ENCODE data around the gene TC2N.
"Not testable (repeated sequence)": the region's sequence is repeated elsewhere in the genome, so short reads cannot be mapped to it uniquely, and the experiment has no call there.

The TC2N gene

DNA sequence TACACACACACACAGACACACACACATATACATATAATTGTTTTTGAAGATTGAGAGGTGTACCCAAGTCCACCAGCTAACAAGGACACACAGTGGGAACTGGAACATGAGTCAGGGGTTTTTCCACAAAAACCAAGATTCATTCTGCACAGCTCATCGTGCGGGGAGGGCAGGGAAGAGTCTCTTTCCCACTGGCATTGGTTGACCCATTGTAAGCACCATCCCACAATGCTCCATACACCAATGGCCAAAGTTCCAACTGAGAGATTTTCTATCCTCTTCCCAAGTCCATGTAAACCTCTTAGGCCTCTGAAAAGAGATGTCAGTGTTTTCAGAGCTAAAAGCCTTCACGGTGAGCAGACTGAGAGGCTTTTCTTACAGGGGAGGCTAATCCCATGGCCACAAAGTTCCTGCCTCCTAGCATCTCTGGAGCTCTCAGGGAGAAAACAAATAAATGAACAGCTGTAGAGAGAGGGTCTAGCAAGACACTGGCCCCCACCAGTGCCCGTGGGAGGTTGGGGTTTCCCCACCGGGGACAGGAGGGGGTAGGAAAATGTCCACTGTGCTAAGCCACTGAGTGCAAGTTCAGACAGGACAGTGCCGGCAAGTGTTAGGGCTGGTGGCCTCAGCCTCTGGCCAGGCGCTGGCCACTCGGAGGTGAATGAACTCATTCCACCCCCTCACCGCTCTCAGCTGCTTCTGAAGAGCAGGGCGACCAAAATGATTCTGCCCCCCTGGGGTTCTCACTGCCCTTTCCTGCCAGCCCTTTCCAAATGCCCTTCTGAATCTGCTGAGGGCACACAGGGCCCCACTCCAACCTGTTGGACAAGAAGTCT, 21.5 kb upstream of the TC2N start:
- no peak for DNase-seq (ENCODE audit: low read depth)

DNA sequence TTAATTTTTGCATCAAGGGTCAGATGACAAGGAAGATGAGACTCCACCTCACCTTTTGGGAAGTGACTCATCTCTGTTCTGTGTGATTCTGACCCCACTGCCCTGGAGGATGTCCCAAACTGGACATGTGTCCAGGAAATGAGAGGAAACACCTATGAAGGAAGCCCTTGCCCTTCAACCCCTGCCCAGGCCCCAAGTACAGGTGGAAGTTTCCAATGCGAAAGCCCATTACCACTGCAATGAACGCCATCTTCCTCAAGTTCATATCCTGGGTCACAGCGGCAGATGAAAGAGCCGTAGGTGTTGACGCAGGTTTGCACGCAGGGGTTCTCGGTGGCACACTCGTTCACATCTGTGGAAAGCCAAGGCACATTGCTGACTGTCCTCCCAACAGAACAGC, 19.6 kb upstream of the TC2N start:
- DNase-seq (ENCODE audit: low read depth), result no peak

DNA sequence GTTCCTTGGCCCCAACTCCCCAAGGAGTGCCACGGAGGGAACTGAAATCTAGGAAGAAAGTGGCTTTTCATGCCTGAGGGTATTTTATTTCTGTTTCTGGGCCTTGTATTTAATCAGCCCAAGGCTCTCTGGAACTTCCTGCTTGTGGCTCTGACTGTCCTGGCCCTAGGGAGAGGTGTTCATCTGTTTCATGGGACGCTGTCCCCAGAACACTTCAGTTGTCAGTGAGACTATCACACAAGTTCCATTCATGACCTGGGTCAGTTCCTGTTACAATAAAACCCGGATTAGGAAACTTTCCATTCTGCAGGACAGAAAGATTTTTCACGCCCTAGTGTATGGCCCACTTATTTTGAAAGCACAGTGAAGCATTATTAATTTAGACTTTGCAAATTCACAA, 18.5 kb upstream of the TC2N start:
- no peak for DNase-seq (ENCODE audit: low read depth)

DNA sequence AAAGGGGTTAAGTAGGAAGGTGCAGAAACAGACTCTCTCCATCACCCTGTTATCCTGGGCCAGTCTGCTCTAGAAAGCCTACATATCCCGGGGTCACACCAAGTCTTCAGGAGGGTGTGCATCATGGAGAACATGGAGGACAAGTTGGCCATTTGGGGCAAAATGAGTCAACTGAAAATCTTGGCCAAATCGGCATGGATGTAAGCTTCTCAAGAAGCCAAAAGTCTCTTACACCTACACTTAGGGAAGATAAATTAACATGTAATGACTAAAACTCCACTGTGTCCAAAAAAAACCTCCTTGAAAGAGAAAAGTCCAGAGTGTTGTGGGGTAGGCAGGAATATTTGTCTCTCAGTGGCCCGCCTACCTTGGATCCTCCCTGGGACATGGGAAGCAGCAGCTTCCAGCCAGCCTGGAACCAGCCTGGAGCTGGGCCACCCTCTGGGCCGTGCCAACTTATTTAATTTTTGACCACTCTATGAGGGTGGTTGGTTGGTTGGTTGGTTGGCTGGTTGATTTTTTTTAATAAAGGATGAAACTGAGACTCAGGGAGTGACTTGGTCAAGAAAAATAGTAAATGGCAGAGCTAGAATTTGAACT, 17.9 kb upstream of the TC2N start:
- DNase-seq (ENCODE audit: low read depth), result no peak

DNA sequence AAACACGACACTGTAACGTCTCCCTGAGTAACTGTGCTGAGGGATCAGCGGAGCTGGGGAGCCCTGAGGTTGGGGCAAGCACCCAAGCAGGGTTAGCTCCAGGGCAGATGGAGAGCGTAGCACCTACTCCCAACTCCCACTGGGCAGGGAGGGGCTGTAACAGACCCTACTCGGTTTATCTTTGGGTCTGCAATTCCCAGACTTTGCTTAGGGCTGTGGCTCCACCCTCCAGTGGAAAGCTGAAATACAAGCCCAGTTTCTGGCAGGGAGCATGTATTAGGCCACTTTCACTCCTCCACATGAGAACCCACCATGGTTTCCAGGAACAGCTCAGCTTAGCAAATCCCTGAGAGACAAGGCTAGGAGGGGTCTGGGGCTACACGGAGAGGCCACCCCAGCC, 17.3 kb upstream of the TC2N start:
- DNase-seq (ENCODE audit: low read depth), result no peak

DNA sequence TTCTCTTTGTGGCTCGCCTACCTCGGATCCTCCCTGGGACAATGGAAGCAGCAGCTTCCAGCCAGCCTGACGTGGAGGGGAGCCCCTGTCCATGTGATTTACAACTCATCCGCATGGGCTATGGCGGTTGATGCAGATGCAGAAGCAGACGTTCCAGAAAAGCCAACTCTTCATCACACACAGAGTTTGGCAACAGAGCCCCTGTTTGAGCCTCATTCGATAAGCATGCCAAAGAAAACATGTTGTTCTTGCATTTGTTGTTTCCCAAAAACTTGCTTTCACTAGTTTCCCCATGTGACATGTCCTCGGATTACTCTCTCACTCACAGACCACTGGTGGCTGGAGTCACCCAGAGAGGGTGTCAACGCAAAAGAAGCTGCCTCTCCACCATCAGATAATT, 16.4 kb upstream of the TC2N start:
- no peak for DNase-seq (ENCODE audit: low read depth)

DNA sequence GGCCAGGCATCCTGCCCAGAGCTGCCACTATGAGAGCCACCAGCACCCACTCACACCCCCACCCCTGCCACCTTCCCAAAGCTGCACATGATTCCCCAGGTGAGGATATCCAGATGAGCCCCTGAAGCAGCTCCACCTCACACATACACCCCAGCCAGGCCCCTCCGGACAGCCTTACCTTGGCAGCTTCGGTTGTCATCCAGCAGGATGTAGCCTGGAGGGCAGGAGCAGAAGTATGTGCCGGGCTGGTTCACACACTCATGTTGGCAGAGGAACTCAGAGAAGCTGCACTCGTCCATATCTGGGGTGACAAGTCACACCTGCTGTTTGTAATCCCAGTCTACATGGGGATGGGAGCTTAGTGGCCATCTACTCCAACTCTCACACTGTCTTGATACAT, 15.4 kb upstream of the TC2N start:
- DNase-seq (ENCODE audit: low read depth), result no peak

DNA sequence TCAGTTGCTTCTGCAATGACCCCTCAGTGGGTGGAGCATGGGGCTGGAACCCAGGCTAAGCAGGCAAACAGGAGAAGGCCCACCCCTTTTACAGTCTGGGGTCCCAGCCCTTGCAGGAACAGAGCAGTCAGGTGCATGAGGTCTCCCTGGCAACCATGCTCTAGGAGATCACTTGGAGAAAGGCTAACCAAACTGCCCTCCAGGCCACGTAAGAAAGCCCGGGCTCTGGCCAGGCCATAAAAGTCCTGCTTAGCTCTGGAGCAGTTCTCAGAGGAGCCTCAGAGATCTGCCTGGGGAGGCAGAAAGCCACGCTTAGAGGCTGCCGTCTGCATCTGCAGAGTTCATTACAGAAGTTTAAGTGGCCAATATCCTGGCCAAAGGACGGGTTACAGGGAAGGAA, 15.0 kb upstream of the TC2N start:
- no peak for DNase-seq (ENCODE audit: low read depth)

DNA sequence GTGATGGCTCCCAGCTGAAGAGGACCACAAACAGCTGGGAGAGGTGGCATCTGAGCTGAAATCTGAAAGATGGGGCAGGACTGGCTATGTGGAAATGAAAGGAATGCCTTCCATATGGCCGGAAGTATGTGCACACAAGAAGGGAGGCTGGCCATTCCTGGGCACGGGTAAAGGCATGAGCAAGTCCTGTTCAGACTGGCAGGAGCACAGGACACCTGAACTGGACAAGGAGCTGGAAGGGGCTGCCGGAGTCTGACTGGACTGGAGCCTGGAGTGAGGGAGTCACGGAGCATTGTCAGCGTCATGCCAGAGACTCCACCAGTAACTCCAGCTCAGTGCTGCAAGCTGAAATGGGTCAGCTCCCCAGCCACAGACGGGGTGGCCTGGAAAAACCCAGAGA, 11.9 kb upstream of the TC2N start:
- no peak for DNase-seq (ENCODE audit: low read depth)

DNA sequence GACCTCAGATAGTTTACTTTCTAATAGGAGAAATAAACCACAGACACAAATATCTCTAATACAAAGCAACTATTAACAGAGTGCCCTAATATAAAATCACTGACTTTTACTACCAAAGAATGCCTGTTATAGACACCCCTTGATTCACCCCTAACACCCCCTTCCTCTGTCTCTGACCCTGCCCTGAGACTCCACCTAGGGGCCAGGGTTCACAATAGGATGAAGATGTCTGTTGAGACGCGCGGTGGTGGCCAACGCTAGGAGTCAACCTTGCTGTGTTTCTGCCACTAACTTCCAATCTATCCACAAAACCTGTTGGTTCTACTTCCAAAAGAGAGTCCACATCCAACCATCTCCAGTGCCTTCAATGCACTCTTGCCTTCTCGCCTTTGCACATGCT, 10.9 kb upstream of the TC2N start:
- no peak for DNase-seq (ENCODE audit: low read depth)

DNA sequence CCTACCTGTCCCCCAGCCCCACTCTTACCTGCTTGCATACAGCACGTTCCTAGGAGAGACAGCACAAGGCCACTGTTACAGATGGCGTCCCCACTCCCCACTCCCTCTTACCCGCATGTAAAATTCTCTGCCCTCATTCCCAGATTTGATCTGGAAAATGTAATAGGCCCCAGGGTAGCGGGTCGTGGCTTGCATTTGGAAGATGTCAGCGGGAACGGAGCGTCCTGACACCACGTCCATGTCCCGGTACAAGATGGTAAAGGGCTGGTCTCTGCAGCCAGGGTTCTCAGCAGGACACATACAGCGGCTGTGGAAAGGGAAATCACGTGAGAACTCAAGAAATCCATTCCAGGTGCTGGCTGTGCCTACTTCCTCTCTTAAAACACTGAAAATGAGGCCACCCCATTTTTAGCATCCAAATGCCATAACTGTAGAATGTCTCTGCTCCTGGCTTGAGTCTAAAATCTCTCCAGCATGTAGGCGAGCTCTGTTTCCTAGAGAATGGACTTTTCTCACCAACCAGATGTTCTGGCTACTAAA, 10.1 kb upstream of the TC2N start:
- DNase-seq (ENCODE audit: low read depth), result no peak

DNA sequence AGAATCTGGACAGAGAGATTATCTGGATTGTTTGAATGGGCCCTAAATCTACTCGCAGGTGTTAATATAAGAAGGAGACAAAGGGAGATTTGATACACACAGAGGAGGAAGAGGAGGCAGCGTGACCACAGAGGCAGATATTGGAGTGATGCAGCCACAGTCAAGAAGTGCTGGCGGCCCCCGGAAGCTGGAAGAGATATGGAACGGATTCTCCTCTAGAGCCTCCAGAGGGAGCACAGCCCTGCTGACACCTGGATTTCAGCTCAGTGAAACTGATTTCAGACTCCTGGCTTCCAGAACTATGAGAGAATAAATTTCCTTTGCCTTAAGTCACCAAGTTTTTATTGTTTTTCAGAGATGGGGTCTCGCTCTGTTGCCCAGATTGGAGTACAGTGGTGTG, 9.2 kb upstream of the TC2N start:
- DNase-seq (ENCODE audit: low read depth), result no peak

DNA sequence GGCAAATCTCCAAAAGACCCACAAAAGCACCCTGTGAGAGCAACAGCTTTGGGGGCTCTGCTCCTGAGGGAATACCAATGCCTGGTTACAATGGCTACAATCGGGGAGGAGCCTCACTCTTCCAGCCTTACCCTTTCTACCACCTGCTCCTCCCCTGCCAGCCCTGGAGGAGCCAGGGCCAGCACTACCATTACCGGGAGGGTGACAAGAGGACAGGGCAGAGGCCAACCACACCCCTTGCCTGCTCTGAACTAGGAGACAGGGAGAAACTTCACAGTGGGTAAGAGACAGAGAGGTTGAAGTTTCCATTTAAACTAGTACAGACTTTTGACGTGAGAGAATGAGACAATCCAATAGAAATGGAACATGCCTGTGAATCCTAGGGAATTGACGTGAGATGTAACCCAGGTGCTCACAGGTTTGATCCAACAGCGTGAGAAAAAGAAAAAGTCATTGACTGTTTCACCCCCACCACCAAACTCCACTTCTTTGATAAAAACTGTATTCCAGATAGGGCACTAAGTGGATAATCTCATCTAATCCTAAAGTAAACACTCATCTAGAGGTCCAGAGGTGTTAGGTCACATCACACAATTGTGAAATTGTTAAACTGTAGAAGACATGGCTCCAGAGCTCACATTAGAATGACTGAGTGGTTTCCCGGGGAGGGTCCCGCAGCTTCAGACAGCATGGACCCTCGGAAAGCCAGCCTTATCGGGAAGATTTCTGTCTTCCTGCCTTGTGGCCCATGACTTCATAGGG, 8.4 kb upstream of the TC2N start:
- DNase-seq (ENCODE audit: low read depth), result no peak

DNA sequence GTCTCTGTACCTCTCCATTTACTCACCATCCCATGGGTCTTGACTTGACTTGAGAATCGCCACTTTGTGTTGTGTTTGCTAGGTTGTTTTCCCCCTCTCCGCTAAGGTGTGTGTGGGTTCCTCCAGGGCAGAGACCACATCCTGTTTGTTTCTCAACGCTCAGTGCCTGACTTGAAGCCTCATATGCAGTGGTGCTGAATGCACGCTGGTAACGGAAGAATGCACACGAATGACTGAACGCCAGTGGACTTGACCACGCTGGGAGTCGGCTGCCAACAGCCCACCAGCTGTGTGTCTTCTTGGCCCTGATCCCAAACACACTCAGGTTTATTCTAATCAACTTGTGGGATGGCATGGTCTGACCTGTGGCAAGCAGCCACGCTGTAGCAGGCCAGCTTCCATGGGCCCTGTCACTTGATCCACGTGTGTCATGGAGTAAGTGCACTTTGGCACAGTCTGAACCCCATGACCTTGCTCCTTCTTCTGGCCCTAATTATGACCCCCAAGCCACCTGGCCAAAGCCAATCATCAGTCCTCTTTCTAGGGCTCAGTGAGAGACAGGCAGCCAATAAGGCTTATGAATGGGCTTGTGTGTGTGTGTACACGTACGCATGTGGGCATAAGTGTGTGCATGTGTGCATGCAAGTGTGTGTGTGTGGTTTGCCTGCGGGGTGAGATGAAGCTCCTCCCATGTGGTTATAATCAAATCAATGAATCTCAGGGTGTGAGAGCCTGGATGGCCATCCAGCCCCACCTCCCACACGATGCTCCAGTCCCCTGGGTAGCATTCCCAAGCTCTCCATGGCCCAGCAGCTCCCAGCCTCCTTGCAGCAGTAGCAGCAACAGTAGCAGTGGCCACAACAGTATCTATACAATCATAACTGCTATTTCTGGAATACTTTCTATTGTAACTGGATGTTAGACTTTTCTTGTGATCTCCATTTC, 6.4 kb upstream of the TC2N start:
- no peak for DNase-seq (ENCODE audit: low read depth)

DNA sequence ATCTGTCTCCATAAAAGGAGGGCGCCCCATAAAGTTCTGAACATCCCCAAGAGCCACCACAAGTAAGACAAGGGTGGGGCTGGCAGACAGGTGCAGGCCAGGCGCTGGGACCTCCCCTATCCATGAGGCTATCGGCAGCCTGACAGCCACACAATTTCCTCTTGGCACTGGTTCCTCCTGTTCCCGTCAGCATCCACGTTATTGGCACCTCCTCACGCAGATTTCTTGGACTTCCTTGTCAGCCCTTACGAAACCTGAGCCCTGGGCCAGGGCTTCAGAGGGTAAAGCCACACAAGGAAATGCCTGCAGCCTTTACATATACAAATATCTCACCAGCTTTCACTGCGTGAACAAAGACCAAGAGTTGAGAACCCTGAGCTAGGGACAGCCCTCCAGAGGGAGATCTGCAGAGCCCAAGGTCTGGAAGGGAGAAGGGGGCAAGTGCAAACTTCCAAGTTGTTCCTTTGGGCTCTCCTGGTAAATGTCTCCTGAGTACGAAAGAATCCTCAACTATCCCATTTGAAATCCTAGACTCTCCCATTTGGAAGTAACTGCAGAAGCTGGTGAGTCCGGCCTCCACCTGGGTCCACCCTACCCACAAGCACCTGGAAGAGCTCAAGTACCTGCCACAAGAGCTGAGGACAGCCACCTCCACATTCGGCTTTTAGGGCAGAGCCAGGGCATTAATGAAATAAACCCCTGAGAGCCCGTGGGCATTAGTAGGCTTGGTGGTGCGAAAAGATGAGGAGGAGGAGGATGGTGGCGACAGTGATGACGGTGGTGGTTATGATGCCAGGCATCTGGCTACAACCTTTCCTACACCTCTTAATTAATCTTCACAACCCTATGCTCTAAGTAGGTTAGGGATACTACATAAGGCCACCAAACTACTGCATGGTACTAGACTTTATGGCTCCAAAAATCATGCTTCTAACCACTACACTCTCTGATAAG, 5.5 kb upstream of the TC2N start:
- DNase-seq (ENCODE audit: low read depth), result no peak

DNA sequence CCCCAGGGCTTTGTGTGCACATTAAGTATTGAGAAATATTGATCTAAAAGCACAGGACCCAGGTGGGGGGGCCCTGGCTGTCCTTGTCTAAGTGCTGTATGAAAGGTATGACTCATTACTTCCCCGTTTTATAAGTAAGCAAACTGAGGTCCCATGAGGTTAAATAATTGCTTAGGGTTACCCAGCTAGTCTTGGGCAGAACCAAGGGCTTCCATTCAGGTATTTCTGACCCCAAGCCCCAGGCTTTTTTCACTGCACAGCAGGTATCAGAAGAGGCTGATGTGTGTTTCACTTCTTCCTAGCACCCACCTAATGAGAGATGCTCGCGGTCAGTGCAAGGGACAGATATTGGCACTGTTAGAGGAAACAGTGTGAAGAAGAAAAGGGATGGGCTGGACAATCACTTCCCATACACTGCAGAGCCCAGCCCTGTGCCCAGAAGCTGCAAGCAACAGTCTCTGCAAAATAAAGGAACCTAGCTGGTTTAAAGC, 4.7 kb upstream of the TC2N start:
- DNase-seq (ENCODE audit: low read depth), result no peak

DNA sequence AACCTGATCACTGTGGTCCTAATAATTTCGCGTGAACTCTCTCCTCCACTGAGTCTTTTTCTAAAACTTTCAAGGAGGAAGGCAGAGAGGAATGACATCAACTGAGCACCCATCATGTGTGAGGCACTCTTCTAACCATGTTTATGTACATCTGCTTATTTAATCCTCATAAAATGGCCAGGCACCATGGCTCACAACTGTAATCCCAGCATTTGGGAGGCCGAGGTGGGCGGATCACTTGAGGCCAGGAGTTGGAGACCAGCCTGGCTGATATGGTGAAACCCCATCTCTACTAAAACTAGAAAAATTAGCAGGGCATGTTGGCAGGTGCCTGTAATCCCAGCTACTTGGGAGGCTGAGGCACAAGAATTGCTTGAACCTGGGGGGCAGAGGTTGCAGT, 4.1 kb upstream of the TC2N start:
- not testable (repeated sequence) for DNase-seq (ENCODE audit: low read depth)

DNA sequence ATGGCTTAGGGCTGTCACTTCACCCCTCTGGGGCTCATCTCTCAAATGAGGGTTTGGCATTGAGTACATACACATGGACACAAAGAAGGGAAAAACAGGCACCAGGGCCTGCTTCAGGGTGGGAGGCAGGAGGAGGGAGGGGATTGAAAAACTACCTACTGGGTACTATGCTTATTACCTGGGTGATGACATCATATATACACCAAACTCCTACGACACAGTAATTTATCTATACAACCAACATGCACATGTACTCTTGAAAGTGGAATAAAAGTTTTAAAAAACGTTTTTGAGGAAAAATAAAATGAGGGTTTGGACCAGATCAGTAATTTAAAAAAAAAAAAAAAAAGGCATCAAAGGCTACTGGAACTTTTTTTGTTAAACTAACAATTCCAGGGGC, 3.6 kb upstream of the TC2N start:
- no peak for DNase-seq (ENCODE audit: low read depth)

DNA sequence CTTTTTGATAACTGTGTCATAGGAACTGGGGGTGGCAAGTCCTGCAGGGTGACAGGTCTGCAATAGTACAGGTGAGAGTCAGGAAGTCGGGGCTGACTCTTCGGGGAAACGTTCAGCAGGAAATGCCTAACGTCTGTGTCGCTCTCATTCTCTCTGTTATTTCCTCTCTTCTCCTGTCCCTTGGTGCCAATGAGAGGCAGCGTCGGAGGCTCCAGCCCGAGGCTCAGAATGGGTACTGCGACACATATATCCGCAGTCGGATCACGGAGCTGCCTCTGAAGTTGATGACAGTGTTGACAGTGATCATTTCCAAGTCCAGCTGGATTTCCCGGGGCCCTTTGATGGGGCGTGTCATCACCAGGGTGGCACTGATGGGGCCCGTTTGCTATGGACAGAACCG, 2.7 kb upstream of the TC2N start:
- peak; percentile 14 for DNase-seq (ENCODE audit: low read depth)

DNA sequence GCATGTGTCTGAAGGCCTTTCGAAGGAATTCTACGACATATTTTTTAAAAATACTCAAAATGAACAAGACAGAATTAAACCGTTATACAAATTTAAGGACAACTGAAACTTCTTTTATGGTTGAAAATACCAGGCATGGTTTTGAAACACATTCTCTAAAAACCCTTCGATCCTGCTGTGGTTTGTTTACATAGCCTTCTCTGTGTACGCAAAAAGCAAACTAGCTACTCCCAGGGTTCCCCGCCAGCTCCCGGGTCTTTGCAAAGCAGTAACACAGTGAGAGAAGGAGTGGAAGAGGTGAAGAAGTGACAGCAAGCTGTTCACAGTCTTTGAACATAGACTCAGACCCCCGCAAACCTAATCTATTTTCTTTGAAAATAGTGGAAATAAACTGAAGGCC, 2.2 kb upstream of the TC2N start:
- no peak for DNase-seq (ENCODE audit: low read depth)
